GM10847 (cell line): ENCODE results near the gene CIAO3.

Experiments
- POLR2A ChIP-seq: IDR thresholded peaks from 2 replicates; pipeline ENCODE4 v1.6.1; 2011; ENCODE audit not compliant: insufficient read length; ENCODE audit errors: extremely low read depth

CIAO3 gene

DNA sequence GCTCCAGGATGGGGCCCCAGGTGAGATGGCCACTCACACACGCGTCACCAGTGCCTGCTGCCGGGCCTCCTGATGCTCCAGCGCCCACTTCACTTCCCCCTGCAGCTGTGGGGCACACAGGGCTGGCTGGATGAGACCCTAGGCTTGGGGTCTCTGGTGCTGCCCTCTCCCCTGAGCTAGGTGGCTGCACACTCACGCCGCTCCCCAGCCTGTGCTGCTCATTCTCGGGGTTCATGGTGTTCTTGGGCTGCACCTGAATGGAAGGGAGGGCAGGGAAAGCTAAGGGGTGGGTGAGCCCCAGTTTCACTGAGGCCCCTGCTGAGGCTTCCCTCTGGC, 15.8 kb downstream of the CIAO3 start:
- no peak for TF ChIP-seq POLR2A

- no peak for TF ChIP-seq POLR2A
Observed at GRCh38 chr16:724188-725040, 16.4 kb downstream of the CIAO3 start.

GRCh38 chr16:723695-724094, 17.1 kb downstream of the CIAO3 start:
- no peak for TF ChIP-seq POLR2A

DNA sequence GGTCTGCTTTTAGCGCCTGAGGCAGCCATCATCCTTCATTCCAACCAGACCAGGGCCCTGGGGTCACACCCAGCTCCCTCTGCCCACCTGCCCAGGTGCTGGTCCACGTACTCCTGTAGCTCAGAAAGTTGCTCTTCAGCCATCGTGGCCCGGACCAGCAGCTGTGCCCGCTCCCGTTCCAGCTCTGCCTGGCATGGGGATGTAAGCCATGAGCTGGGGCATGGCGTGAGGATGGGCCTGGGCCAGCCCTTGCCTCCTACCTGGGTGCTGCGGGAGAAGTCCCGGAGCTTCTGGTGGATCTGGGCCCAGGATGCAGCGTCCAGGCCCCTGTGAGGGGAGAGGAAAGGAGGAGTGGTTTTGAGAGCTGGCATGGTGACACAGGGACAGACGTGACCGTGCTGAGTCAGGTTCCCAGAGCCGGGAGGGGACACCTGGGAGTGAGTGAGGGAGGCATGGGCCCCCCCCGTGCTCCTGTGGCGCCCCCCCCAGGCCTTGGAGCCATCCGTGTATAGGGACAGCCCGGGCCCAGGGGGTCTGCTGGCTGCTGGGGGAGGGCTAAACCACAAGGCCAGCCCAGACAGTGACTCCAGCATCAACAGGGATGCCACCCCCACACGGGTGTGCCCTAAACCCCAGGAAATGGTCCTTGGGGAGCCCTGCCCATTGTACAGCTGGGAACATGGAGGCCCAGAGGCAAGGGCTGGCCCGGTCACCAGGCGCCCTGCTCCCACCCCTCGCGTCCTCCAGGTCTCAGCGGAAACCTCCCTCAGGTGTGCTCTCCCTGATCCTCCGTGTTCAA, 17.8 kb downstream of the CIAO3 start:
- no peak for TF ChIP-seq POLR2A

DNA sequence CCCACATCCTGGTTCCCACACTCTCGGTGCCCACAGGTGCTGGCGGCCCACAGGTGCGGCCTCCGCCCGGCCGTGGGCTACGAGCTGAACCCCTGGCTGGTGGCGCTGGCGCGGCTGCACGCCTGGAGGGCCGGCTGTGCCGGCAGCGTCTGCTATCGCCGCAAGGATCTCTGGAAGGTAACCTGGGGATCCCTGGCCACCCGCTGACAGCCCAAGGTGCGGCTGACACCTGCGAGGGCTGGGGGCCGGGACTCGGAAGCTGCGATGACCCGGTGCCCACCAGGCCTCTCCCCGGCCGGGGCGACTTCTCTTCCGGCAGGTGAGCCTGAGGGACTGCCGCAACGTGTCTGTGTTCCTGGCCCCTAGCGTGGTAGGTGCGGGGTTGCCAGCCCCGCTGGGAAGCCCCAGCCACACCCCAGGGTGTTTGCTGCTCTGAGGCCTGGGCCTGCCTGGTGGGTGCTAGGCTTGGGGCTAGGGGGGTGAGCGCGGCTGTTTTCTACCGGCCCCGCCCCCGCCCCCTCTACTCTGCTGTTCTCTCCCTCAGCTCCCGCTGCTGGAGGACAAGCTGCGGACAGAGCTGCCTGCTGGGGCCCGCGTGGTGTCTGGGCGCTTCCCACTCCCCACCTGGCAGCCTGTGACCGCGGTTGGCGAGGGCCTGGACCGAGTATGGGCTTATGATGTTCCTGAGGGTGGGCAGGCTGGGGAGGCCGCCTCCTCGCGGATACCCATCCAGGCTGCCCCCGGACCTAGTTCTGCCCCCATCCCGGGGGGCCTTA, 18.8 kb downstream of the CIAO3 start:
- TF ChIP-seq POLR2A: no peak

DNA sequence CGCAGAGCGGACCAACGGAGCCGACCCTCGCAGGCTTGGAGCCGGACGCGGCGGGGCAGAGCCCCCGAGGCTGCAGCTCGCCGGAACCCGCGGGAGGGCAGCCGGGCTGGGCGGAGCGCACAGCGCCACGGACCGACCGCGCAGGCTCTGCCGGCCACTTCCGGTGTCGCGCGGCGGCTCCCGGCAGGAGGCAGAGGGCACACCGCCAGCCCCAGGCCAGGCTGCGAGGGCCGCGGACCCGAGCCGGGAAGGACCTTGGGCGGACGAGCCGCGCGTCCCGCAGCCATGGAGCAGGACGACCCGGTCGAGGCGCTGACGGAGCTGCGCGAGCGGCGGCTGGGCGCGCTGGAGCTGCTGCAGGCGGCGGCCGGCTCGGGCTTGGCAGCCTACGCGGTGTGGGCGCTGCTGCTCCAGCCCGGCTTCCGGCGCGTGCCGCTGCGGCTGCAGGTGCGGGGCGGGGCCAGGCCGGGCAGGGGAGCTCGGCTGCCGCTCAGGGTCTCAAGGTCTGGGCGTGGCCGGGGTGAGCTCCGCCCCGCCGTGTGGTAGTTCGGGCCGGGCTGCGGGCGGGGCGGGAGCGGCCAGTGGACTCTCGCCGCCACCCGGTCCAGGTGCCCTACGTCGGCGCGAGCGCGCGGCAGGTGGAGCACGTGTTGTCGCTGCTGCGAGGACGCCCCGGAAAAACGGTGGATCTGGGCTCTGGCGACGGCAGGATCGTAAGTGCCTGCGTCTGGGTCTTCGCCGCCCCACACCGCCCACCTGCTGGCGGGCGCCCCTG, 19.6 kb downstream of the CIAO3 start, which contains the start of gene ANTKMT:
Gene ANTKMT (plus strand): TSS at position 157 of the 775 bp plus-strand sequence. CDS start 129 bp downstream, at position 286.
- peak; percentile 95 for TF ChIP-seq POLR2A

GRCh38 chr16:720447-720989, 20.3 kb downstream of the CIAO3 start:
- TF ChIP-seq POLR2A: no peak

DNA sequence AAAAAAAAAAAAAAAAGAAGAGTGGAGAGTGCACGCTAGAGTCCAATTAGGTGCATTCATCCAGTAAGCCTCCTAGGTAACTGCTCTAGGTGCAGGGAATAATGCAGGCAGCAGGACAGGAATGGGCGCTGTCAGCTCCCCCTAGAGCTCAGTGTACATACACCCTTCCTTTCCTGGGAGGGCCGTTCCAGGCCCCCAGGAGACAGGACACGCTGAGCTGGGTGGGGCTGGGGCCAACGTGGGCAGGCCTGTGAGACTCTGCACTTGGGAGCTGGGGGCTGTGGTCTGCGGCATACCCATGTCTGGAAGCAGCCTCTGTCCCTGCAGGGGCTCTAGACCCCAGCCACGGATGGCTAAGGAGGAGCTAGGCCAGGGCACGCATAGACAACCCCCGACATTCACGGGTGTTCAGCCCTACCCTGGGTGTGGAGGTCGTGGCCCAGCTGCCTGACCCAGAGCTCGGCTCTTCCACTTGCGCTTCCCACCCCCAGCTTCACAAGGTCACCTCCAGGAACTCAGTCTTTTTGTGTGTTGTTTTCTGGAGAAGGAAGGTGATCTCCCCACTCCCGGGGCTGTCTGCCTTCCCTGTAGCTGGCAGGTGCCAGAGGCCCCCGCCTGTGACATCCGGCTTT, 20.9 kb downstream of the CIAO3 start:
- no peak for TF ChIP-seq POLR2A

- TF ChIP-seq POLR2A: no peak
Observed at GRCh38 chr16:718922-719321, 21.9 kb downstream of the CIAO3 start.

GRCh38 chr16:718389-718788, 22.4 kb downstream of the CIAO3 start:
- no peak for TF ChIP-seq POLR2A

GRCh38 chr16:717450-718245, 23.1 kb downstream of the CIAO3 start:
- no peak for TF ChIP-seq POLR2A

GRCh38 chr16:716768-717325, 23.9 kb downstream of the CIAO3 start:
- no peak for TF ChIP-seq POLR2A

DNA sequence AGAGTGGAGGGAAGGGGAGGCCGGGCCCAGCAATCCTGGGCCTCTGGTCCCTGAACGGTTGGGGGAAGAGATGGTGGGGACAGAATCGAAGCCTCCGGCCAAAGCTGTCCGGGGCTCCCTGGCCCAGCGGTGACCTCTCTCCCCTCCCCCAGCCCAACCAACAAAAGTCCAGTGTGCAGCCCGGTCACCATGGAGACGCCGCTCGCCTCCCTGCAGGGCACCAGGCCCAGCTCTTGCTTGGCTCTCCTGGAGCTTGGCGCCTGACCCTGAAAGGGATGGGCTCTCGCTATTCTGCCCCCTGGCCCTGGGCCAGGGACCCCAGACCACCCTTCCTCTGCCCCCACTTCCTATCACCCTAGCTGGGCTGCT, 24.6 kb downstream of the CIAO3 start:
- TF ChIP-seq POLR2A: no peak
